Adipocyte (in vitro differentiated cells): ENCODE measurements around the gene METTL16.
"Not testable (repeated sequence)": the region's sequence is repeated elsewhere in the genome, so short reads cannot be mapped to it uniquely, and the experiment has no call there.

Experiments used
- DNase-seq: peaks from one replicate; pipeline ENCODE4 v3.0.0-alpha.2; 2015; ENCODE audit warnings: low read depth
- H3K27me3 ChIP-seq: replicated peaks from 2 replicates; pipeline ENCODE4 v1.7.0; 2013; ENCODE audit warnings: mild to moderate bottlenecking, low read length, moderate library complexity; ENCODE audit not compliant: control insufficient read depth, insufficient read depth
- H3K36me3 ChIP-seq: 2 replicates; pipeline ENCODE4 v1.7.0; 2013; ENCODE audit warnings: low read length, mild to moderate bottlenecking, moderate library complexity; ENCODE audit not compliant: control insufficient read depth, insufficient read depth, severe bottlenecking
- H3K4me1 ChIP-seq: 2 replicates; pipeline ENCODE4 v1.7.0; 2013; ENCODE audit warnings: mild to moderate bottlenecking, low read length, moderate library complexity; ENCODE audit not compliant: control insufficient read depth, insufficient read depth
- H3K4me3 ChIP-seq: 2 replicates; pipeline ENCODE4 v1.7.0; 2013; ENCODE audit warnings: mild to moderate bottlenecking, low read length, moderate library complexity
- H3K9ac ChIP-seq: 2 replicates; pipeline ENCODE4 v1.7.0; 2013; ENCODE audit warnings: mild to moderate bottlenecking, low read length, moderate library complexity
- H3K9me3 ChIP-seq: 2 replicates; pipeline ENCODE4 v1.7.0; 2013; ENCODE audit warnings: mild to moderate bottlenecking, low read length, moderate library complexity; ENCODE audit not compliant: control insufficient read depth

The METTL16 gene

GRCh38 chr17:2450016-2450650 is 61.6 kb downstream of the METTL16 start:
- Histone ChIP-seq H3K27me3 (no peaks in the 10 kb centered on the region), H3K36me3 (no peaks in the 10 kb centered on the region), H3K4me1 (peaks cover 37% of the 10 kb centered on the region), H3K9ac (no peak overlapping the region), H3K9me3 (peaks cover 3% of the 10 kb centered on the region), H3K4me3 (no peak overlapping the region)
- no peak for DNase-seq

- DNase-seq = peak; percentile 66
- Histone ChIP-seq H3K4me1 (peaks cover 37% of the 10 kb centered on the region), H3K4me3 (no peak overlapping the region), H3K36me3 (no peaks in the 10 kb centered on the region), H3K9me3 (peaks cover 3% of the 10 kb centered on the region), H3K9ac (no peak overlapping the region), H3K27me3 (no peaks in the 10 kb centered on the region)
Measured at GRCh38 chr17:2449486-2449885, 62.2 kb downstream of the METTL16 start.

GRCh38 chr17:2447479-2447878 is 64.2 kb downstream of the METTL16 start:
- H3K27me3 ChIP-seq, H3K9me3 ChIP-seq, H3K36me3 ChIP-seq, H3K9ac ChIP-seq, H3K4me3 ChIP-seq, DNase-seq: not testable (repeated sequence)
- peaks cover 26% of the 10 kb centered on the region for H3K4me1 ChIP-seq

DNA sequence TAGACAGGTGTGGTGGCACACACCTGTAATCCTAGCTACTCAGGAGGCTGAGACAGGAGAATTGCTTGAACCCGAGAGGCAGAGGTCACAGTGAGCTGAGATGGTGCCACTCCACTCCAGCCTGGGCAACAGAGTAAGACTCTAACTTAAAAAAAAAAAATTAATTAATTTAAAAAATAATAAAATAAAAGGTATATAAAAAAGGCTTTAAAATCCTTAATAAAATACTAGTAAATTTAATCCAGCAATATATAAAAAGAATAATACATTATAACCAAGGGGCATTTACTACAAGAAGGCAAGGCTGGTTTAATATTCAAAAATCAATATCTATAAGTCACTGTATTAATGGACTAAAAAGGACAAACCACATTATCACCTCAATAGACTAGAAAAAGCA is 66.0 kb downstream of the METTL16 start:
- peaks cover 4% of the 10 kb centered on the region for H3K36me3 ChIP-seq
- H3K27me3 ChIP-seq = no peaks in the 10 kb centered on the region
- peaks cover 12% of the 10 kb centered on the region for H3K4me1 ChIP-seq
- DNase-seq = no peak
- peaks cover 3% of the 10 kb centered on the region for H3K9me3 ChIP-seq
- no peak overlapping the region for H3K4me3 ChIP-seq
- no peak overlapping the region for H3K9ac ChIP-seq

- Histone ChIP-seq H3K9me3 (peaks cover 3% of the 10 kb centered on the region), H3K4me3 (no peak overlapping the region), H3K9ac (no peak overlapping the region), H3K4me1 (peaks cover 6% of the 10 kb centered on the region), H3K27me3 (no peaks in the 10 kb centered on the region), H3K36me3 (peaks cover 6% of the 10 kb centered on the region)
- DNase-seq = peak; percentile 21
Measured at GRCh38 chr17:2444382-2444781, 67.3 kb downstream of the METTL16 start.

DNA sequence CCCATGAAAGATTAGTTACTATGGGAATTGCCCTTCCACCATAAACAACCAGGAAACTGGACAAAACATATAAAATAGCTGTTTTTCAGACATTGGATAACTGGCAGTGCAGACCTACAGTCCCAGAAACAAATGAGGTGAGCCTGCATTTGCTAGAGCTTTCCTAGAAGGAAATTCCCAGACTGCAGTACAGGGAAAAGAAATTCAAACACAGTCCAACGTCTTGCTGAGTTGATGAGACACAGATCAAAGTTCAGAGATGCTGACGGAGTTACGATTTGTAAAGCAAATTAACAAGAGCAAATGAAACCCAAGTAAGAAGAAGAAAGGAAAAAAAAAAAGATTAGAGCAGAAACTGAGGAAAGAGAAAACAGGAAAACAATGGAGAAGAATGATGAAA is 69.5 kb downstream of the METTL16 start:
- Histone ChIP-seq H3K4me1 (peaks cover 9% of the 10 kb centered on the region), H3K4me3 (no peak overlapping the region), H3K36me3 (peaks cover 17% of the 10 kb centered on the region), H3K9ac (no peak overlapping the region), H3K9me3 (peaks cover 3% of the 10 kb centered on the region), H3K27me3 (no peaks in the 10 kb centered on the region)
- no peak for DNase-seq

DNA sequence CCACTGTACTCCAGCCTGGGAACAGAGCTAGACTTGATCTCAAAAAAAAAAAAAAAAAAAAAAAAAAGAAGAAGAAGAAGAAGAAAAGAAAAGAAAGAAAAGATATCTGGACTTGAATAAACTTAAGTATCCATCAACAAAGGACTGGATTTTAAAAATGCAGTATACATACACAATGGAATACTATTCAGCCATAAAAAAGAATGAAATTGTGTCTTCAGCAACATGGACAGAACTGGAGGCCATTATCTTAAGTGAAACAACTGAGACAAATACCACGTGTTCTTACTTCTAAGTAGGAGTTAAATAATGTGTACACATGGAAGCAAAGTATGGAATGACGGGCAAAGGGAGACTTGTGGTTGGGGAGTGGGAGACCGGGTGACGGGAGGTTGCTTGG is 70.8 kb downstream of the METTL16 start:
- peaks cover 1% of the 10 kb centered on the region for H3K9me3 ChIP-seq
- H3K4me3 ChIP-seq = no peak overlapping the region
- H3K36me3 ChIP-seq = peaks cover 28% of the 10 kb centered on the region
- H3K4me1 ChIP-seq = peaks cover 9% of the 10 kb centered on the region
- DNase-seq = no peak
- H3K27me3 ChIP-seq = no peaks in the 10 kb centered on the region
- H3K9ac ChIP-seq = no peak overlapping the region

DNA sequence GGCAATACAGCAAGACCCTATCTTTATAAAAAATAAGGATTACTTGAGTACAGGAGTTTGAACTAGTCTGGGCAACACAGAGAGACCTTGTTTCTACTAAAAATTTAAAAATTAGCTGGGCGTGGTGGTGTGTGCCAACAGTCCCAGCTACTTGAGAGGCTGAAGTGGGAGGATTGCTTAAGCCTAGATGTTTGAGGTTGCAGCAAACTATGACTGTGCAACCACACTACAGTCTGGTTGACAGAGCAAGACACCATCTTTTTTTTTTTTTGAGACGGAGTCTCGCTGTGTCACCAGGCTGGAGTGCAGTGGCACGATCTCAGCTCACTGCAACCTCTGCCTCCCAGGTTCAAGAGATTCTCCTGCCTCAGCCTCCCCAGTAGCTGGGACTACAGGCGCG is 71.7 kb downstream of the METTL16 start:
- H3K4me1 ChIP-seq, H3K9ac ChIP-seq, H3K9me3 ChIP-seq, H3K4me3 ChIP-seq, H3K27me3 ChIP-seq: not testable (repeated sequence)
- peak; percentile 40 for DNase-seq
- peaks cover 28% of the 10 kb centered on the region for H3K36me3 ChIP-seq

- no peaks in the 10 kb centered on the region for H3K27me3 ChIP-seq
- H3K9me3 ChIP-seq = no peaks in the 10 kb centered on the region
- peaks cover 32% of the 10 kb centered on the region for H3K36me3 ChIP-seq
- DNase-seq = peak; percentile 31
- H3K4me3 ChIP-seq = no peak overlapping the region
- no peak overlapping the region for H3K9ac ChIP-seq
- peaks cover 9% of the 10 kb centered on the region for H3K4me1 ChIP-seq
Measured at GRCh38 chr17:2438823-2439222, 72.9 kb downstream of the METTL16 start.

DNA sequence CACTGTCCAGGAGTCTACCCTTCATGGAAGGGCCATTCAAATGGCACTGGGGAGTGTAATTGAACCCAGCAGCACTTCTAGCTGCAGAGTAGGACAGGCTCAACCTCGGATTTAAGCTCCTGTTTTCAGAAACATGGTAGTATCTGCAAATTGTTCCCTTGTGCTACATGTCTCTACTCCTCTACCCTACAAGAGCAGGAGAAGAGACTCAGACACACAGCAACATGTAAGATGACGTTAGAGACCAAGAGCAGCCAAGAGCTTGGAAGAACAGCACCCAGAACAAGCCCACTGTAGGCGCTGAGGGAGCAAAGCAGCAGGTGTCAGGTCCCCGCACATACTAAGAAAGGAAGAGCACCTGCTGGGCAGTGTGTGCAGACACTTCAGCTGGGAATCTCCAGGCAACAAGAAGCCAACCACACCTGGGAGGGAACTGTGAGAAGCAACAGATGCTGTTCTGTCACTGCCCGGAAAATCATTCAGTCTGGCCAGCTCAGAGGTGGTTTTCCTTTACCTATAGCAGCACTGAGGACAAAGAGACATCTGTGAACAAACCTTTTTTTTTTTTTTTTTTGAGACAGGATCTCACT is 75.3 kb downstream of the METTL16 start:
- no peak for DNase-seq
- Histone ChIP-seq H3K9ac (no peak overlapping the region), H3K9me3 (no peaks in the 10 kb centered on the region), H3K27me3 (no peaks in the 10 kb centered on the region), H3K36me3 (peaks cover 44% of the 10 kb centered on the region), H3K4me3 (no peak overlapping the region), H3K4me1 (peaks cover 9% of the 10 kb centered on the region)

DNA sequence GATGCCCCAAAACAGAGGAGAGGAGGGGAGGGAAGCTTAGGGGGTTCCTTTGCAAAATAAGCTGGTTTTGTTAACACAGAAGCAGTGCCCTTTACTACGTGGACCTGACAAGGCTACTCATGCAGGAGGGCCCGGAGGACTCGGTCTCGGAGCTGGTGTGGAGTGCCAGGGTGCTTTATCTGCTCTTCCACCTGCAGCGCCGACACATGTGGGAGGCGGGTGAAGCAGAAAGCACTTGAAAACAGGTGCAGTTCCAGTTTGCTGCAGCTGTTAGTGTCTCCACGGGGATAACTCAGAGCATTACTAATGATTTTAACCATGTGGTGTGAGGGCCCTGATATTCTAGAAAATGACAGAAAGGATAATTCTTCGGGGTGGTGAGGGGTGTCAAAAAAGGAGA is 75.8 kb downstream of the METTL16 start:
- Histone ChIP-seq H3K36me3 (peaks cover 40% of the 10 kb centered on the region), H3K9me3 (no peaks in the 10 kb centered on the region), H3K4me1 (peaks cover 9% of the 10 kb centered on the region), H3K27me3 (no peaks in the 10 kb centered on the region), H3K4me3 (no peak overlapping the region), H3K9ac (no peak overlapping the region)
- DNase-seq = no peak
